HG03108 (cell line): Measurements from ENCODE around the gene ATP5PO.
"Not testable (repeated sequence)": the region's sequence is repeated elsewhere in the genome, so short reads cannot be mapped to it uniquely, and the experiment has no call there.

Experiments used
- ATAC-seq: cut with Tn5 transposase; IDR thresholded peaks from one replicate; pipeline ENCODE4 v1.9.1; 2021; ENCODE audit warnings: moderate library complexity; ENCODE audit not compliant: unreplicated experiment

ATP5PO gene

GRCh38 chr21:33940881-33941245 is 25.3 kb upstream of the ATP5PO start:
- no peak for ATAC-seq

- no peak for ATAC-seq
Observed at GRCh38 chr21:33940164-33940880, 24.7 kb upstream of the ATP5PO start.

GRCh38 chr21:33939226-33939625 is 23.6 kb upstream of the ATP5PO start:
- no peak for ATAC-seq

- ATAC-seq = no peak
Observed at GRCh38 chr21:33938381-33938780, 22.8 kb upstream of the ATP5PO start.

GRCh38 chr21:33937931-33938339 is 22.3 kb upstream of the ATP5PO start:
- no peak for ATAC-seq

GRCh38 chr21:33937146-33937545 is 21.5 kb upstream of the ATP5PO start:
- no peak for ATAC-seq

- no peak for ATAC-seq
Observed at GRCh38 chr21:33936301-33937038, 20.9 kb upstream of the ATP5PO start.

- no peak for ATAC-seq
Observed at GRCh38 chr21:33932731-33933130, 17.1 kb upstream of the ATP5PO start.

- ATAC-seq = no peak
Observed at GRCh38 chr21:33931799-33932390, 16.3 kb upstream of the ATP5PO start.

GRCh38 chr21:33931052-33931798 is 15.6 kb upstream of the ATP5PO start:
- ATAC-seq = not testable (repeated sequence)

GRCh38 chr21:33926248-33926647 is 10.6 kb upstream of the ATP5PO start:
- not testable (repeated sequence) for ATAC-seq

- ATAC-seq = no peak
Observed at GRCh38 chr21:33924766-33925100, 9.1 kb upstream of the ATP5PO start.

GRCh38 chr21:33924079-33924765 is 8.6 kb upstream of the ATP5PO start:
- peak; percentile 76 for ATAC-seq

GRCh38 chr21:33917421-33917820 is 1.8 kb upstream of the ATP5PO start:
- ATAC-seq = no peak

GRCh38 chr21:33916200-33916567 is 580 bp upstream of the ATP5PO start:
- ATAC-seq = no peak

- ATAC-seq = no peak
Observed at GRCh38 chr21:33914188-33914587, 1.4 kb downstream of the ATP5PO start.

GRCh38 chr21:33909756-33910155 is 5.8 kb downstream of the ATP5PO start:
- no peak for ATAC-seq

GRCh38 chr21:33908760-33909159 is 6.8 kb downstream of the ATP5PO start:
- no peak for ATAC-seq

- ATAC-seq = no peak
Observed at GRCh38 chr21:33904041-33904440, 11.6 kb downstream of the ATP5PO start.

- ATAC-seq = no peak
Observed at GRCh38 chr21:33902349-33902748, 13.3 kb downstream of the ATP5PO start.
